ENCODE results near the gene NEK11.
"Not testable (repeated sequence)": the region's sequence is repeated elsewhere in the genome, so short reads cannot be mapped to it uniquely, and the experiment has no call there.

DNA sequence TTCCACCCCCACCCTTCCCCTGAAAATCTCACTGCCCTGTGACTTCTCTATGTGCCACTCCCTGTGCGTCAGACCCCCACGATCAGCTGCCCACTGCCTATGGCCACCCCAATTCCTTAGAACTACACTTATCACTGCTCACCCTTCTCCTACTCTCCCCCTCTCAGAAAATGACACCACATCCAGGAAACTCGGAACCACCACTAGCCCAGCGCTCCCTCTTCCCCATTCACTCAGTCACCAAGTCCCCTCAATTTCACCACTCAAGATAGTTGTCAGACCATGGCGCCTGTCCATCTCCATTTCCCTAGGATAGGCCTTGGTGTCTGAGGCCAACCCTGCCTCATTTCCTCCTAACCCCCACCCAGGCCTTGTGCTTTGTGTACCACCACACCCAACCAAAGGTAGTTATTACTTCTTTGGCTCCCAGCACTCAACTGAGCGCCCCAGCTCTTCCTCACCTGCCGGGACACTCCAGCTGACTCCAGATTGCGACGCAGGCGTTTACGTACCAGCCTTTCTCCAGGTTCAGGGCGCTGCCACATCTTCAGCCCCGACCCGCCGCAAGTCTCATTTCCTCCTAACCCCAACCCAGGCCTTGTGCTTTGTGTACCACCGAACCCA is 354.3 kb downstream of the NEK11 start:
- TF ChIP-seq, protein P1, sequence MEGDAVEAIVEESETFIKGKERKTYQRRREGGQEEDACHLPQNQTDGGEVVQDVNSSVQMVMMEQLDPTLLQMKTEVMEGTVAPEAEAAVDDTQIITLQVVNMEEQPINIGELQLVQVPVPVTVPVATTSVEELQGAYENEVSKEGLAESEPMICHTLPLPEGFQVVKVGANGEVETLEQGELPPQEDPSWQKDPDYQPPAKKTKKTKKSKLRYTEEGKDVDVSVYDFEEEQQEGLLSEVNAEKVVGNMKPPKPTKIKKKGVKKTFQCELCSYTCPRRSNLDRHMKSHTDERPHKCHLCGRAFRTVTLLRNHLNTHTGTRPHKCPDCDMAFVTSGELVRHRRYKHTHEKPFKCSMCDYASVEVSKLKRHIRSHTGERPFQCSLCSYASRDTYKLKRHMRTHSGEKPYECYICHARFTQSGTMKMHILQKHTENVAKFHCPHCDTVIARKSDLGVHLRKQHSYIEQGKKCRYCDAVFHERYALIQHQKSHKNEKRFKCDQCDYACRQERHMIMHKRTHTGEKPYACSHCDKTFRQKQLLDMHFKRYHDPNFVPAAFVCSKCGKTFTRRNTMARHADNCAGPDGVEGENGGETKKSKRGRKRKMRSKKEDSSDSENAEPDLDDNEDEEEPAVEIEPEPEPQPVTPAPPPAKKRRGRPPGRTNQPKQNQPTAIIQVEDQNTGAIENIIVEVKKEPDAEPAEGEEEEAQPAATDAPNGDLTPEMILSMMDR (IDR thresholded peaks at IDR 0.05) = not testable (repeated sequence)
- TF ChIP-seq POLR2A (IDR thresholded peaks at IDR 0.05) = peak in 1 of 2 donors; percentile 69

Data from Peyer's patch (tissue), 4 donors.